ENCODE measurements around the gene CCDC169.

- TF ChIP-seq GATA2 (IDR thresholded peaks at IDR 0.05; ENCODE audit: low read depth, low read length) = no peak
- TF ChIP-seq GATA3 (IDR thresholded peaks at IDR 0.05; ENCODE audit: low read depth, low read length) = no peak
These were observed 52.6 kb downstream of the CCDC169 start for GRCh38 chr13:36244990-36245389.

All from SH-SY5Y (cell line).